ENCODE measurements around the gene APLP1.

The APLP1 gene

GRCh38 chr19:35871611-35872010, 3.2 kb downstream of the APLP1 start:
- DNase-seq (ENCODE audit: low read depth in 1 of 2, low spot score in 1 of 2), result no peak
- Histone ChIP-seq H3K27me3 (ENCODE audit: insufficient read depth, poor library complexity, severe bottlenecking) (peaks cover 29% of the 10 kb centered on the region), H3K4me3 (replicated peaks; ENCODE audit: insufficient read depth, low read length) (no peak overlapping the region), H3K27ac (replicated peaks) (no peak overlapping the region)
- TF ChIP-seq CTCF (IDR thresholded peaks at IDR 0.05; ENCODE audit: insufficient read depth, low read length), result no peak
- no peak for TF ChIP-seq GABPA (IDR thresholded peaks at IDR 0.05; ENCODE audit: low read depth)
- no peak for TF ChIP-seq REST (IDR thresholded peaks at IDR 0.05; ENCODE audit: insufficient replicate concordance, low read depth)
- TF ChIP-seq SPI1 (IDR thresholded peaks at IDR 0.05; ENCODE audit: borderline replicate concordance, low read depth), result no peak
- no peak for TF ChIP-seq POLR2AphosphoS5 (IDR thresholded peaks at IDR 0.05; ENCODE audit: low read depth)

- Histone ChIP-seq H3K27ac (replicated peaks) (no peak overlapping the region), H3K27me3 (ENCODE audit: insufficient read depth, poor library complexity, severe bottlenecking) (peaks cover 26% of the 10 kb centered on the region), H3K4me3 (replicated peaks; ENCODE audit: insufficient read depth, low read length) (no peak overlapping the region)
- no peak for TF ChIP-seq CTCF (IDR thresholded peaks at IDR 0.05; ENCODE audit: insufficient read depth, low read length)
- no peak for TF ChIP-seq POLR2AphosphoS5 (IDR thresholded peaks at IDR 0.05; ENCODE audit: low read depth)
- no peak for TF ChIP-seq GABPA (IDR thresholded peaks at IDR 0.05; ENCODE audit: low read depth)
- TF ChIP-seq SPI1 (IDR thresholded peaks at IDR 0.05; ENCODE audit: borderline replicate concordance, low read depth), result no peak
- TF ChIP-seq REST (IDR thresholded peaks at IDR 0.05; ENCODE audit: insufficient replicate concordance, low read depth), result no peak
- DNase-seq (ENCODE audit: low read depth in 1 of 2, low spot score in 1 of 2), result no peak
Measured at GRCh38 chr19:35872180-35872579, 3.8 kb downstream of the APLP1 start.

GRCh38 chr19:35874392-35874930, 6.1 kb downstream of the APLP1 start:
- TF ChIP-seq GABPA (IDR thresholded peaks at IDR 0.05; ENCODE audit: low read depth) (no peak), POLR2AphosphoS5 (IDR thresholded peaks at IDR 0.05; ENCODE audit: low read depth) (no peak), REST (IDR thresholded peaks at IDR 0.05; ENCODE audit: insufficient replicate concordance, low read depth) (no peak)
- no peak for DNase-seq (ENCODE audit: low read depth in 1 of 2, low spot score in 1 of 2)
- no peak overlapping the region for H3K4me3 ChIP-seq (replicated peaks; ENCODE audit: insufficient read depth, low read length)
- H3K27me3 ChIP-seq (ENCODE audit: insufficient read depth, poor library complexity, severe bottlenecking), result peaks cover 7% of the 10 kb centered on the region
- H3K27ac ChIP-seq (replicated peaks), result no peak overlapping the region

Data from HL-60 (cell line).